ENCODE data around the gene TMEM255B.

TMEM255B gene

DNA sequence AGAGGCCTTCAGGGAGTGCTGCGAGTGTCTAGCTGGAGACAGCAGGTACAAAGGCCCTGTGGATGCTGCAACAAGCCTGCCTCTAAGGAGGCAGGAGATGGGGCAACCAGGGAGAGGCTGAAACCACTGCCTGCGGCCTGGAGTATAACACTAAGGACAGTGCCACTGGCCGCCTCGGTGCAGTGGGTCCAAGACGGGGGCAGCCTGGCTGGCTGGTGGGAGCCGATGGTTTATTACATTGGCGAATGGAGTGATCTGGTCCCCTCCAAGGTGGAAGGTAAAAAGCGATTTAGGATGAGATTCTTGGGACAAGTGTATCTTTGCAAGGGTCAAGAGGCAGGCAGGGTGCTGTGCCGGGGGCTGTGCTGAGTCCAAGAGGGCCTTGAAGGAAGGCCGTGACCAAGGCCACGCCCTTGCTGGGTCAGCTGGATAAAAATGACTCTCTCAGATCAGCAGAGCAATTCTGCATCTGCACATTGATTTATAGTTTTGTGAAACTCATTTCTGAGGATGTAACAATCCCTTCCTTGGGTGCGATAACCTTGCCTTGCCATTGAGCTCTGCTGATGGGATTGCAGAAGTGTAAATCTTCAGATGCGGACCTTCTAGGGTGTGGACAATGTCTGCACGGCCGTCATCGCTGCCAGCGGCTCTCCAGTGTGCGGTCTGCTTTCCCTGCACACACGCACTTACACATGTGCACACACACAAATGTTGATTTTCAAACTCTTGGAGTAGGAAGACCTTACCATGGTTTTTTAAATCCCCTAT lies 6.0 kb downstream of the TMEM255B start:
- no peaks in the 10 kb centered on the region for H3K36me3 ChIP-seq (ENCODE audit: insufficient read depth, low read length)
- H3K4me1 ChIP-seq (ENCODE audit: insufficient read depth, low read length): peaks cover under 1% of the 10 kb centered on the region
- no peaks in the 10 kb centered on the region for H3K9me3 ChIP-seq (ENCODE audit: low read length)
- H3K4me3 ChIP-seq (ENCODE audit: low read depth in 1 of 2, low read length in 2 of 2): no peak overlapping the region
- no peak overlapping the region for H3K9ac ChIP-seq (ENCODE audit: low read length)
- peaks cover 10 to 16% of the 10 kb centered on the region in 2 donors for H3K27me3 ChIP-seq (ENCODE audit: control insufficient read depth in 1 of 2, insufficient read depth in 2 of 2, low read length in 2 of 2)
- H3K27ac ChIP-seq (ENCODE audit: low read depth, low read length): no peak overlapping the region

- Histone ChIP-seq H3K4me1 (ENCODE audit: insufficient read depth, low read length) (no peaks in the 10 kb centered on the region), H3K9me3 (ENCODE audit: low read length) (no peaks in the 10 kb centered on the region), H3K27ac (ENCODE audit: low read depth, low read length) (no peak overlapping the region), H3K4me3 (ENCODE audit: low read depth in 1 of 2, low read length in 2 of 2) (no peak overlapping the region), H3K36me3 (ENCODE audit: insufficient read depth, low read length) (no peaks in the 10 kb centered on the region), H3K27me3 (ENCODE audit: control insufficient read depth in 1 of 2, insufficient read depth in 2 of 2, low read length in 2 of 2) (peaks cover 7 to 14% of the 10 kb centered on the region in 2 donors), H3K9ac (ENCODE audit: low read length) (no peak overlapping the region)
Observed at GRCh38 chr13:113765564-113765910, 6.5 kb downstream of the TMEM255B start.

GRCh38 chr13:113766035-113766800 lies 7.2 kb downstream of the TMEM255B start:
- no peak overlapping the region for H3K4me3 ChIP-seq (ENCODE audit: low read depth in 1 of 2, low read length in 2 of 2)
- no peaks in the 10 kb centered on the region for H3K9me3 ChIP-seq (ENCODE audit: low read length)
- no peaks in the 10 kb centered on the region for H3K4me1 ChIP-seq (ENCODE audit: insufficient read depth, low read length)
- no peaks in the 10 kb centered on the region for H3K36me3 ChIP-seq (ENCODE audit: insufficient read depth, low read length)
- H3K9ac ChIP-seq (ENCODE audit: low read length): no peak overlapping the region
- no peak overlapping the region for H3K27ac ChIP-seq (ENCODE audit: low read depth, low read length)
- peaks cover under 1 to 7% of the 10 kb centered on the region in 2 donors for H3K27me3 ChIP-seq (ENCODE audit: control insufficient read depth in 1 of 2, insufficient read depth in 2 of 2, low read length in 2 of 2)

GRCh38 chr13:113767366-113767765 lies 8.3 kb downstream of the TMEM255B start:
- Histone ChIP-seq H3K9me3 (ENCODE audit: low read length) (no peaks in the 10 kb centered on the region), H3K4me1 (ENCODE audit: insufficient read depth, low read length) (no peaks in the 10 kb centered on the region), H3K27me3 (ENCODE audit: control insufficient read depth in 1 of 2, insufficient read depth in 2 of 2, low read length in 2 of 2) (no peaks in the 10 kb centered on the region), H3K9ac (ENCODE audit: low read length) (no peak overlapping the region), H3K27ac (ENCODE audit: low read depth, low read length) (no peak overlapping the region), H3K4me3 (ENCODE audit: low read depth in 1 of 2, low read length in 2 of 2) (no peak overlapping the region), H3K36me3 (ENCODE audit: insufficient read depth, low read length) (no peaks in the 10 kb centered on the region)

DNA sequence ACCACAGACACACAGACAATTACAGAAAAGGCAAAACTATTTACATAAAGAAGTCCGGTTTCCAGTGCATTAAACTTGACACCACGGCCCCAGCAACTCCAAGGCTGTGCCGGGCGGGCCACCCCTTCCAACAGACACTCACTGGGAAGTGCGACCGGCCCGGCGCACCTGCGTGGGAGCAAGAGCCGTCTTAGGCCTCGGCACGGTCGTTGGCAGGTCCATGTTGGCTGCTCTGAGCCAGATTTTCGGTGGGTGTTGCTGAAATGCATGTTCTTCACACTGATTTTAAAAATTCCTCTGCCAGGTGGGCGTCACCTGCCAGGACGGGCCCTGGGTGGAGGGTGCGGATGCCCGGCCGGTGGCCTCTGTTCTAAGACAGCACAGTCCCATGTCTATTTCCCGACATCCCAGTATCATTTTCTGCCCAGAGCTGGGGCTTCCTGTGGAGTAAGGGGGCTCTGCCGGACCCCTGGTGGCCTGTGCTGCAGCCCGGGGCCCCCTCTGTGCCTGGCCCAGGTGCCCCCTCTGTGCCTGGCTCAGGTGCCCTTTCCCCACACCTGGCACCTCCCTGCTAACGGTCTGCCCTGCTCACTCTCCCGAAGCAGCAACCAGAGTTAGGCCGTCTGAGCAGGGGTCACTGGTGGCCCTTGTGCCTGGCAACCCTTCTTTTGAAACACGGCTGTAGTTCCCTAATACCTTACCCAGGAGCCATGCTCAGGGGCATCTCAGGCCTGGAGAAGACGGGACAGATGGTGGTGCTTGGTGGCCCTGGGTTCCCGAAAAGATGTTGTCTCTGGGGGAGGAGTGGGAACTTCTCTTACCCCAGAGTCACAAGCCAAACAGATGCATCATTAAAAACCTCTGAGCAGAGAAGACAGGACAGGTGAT lies 9.2 kb downstream of the TMEM255B start:
- Histone ChIP-seq H3K27me3 (ENCODE audit: control insufficient read depth in 1 of 2, insufficient read depth in 2 of 2, low read length in 2 of 2) (no peaks in the 10 kb centered on the region), H3K9ac (ENCODE audit: low read length) (no peak overlapping the region), H3K36me3 (ENCODE audit: insufficient read depth, low read length) (no peaks in the 10 kb centered on the region), H3K27ac (ENCODE audit: low read depth, low read length) (no peak overlapping the region), H3K4me3 (ENCODE audit: low read depth in 1 of 2, low read length in 2 of 2) (no peak overlapping the region), H3K9me3 (ENCODE audit: low read length) (no peaks in the 10 kb centered on the region), H3K4me1 (ENCODE audit: insufficient read depth, low read length) (no peaks in the 10 kb centered on the region)

DNA sequence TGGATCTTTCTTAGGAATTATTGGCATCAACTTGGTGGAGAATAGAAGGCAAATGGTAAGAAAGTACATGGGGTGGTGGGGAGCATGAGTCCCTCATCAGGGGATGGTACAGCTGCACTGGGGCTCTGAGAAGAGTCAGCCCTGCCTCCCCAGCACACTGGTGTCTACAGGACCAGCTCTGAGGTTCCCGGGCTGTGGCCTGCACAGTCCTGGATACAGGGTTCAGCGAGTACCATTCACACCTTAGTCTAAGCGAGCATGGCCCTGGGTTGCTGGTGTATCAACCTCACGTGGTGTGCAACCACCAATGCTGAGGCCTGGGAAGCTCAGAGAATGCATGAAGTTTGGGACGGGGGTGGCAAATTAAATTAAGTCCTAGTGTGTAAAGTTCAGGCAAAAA lies 10.1 kb downstream of the TMEM255B start:
- Histone ChIP-seq H3K36me3 (ENCODE audit: insufficient read depth, low read length) (no peaks in the 10 kb centered on the region), H3K4me3 (ENCODE audit: low read depth in 1 of 2, low read length in 2 of 2) (no peak overlapping the region), H3K27ac (ENCODE audit: low read depth, low read length) (no peak overlapping the region), H3K27me3 (ENCODE audit: control insufficient read depth in 1 of 2, insufficient read depth in 2 of 2, low read length in 2 of 2) (no peaks in the 10 kb centered on the region), H3K9me3 (ENCODE audit: low read length) (no peaks in the 10 kb centered on the region), H3K4me1 (ENCODE audit: insufficient read depth, low read length) (no peaks in the 10 kb centered on the region), H3K9ac (ENCODE audit: low read length) (no peak overlapping the region)

DNA sequence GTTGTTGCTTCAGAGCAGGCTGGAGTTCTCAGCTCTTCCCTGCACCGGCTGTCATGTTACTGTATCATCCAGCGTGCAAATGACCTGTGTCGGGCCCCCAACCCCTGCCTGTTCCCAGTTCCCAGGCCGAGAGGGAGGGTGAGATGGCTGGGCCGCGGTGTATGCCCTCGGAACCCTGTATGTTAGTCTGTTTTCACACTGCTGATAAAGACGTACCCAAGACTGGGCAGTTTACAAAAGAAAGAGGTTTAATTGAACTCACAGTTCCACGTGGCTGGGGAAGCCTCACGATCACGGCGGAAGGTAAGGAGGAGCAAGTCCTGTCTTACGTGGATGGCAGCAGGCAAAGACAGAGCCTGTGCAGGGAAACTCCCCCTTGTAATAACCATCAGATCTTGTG lies 10.9 kb downstream of the TMEM255B start:
- no peak overlapping the region for H3K9ac ChIP-seq (ENCODE audit: low read length)
- H3K4me1 ChIP-seq (ENCODE audit: insufficient read depth, low read length): no peaks in the 10 kb centered on the region
- no peaks in the 10 kb centered on the region for H3K36me3 ChIP-seq (ENCODE audit: insufficient read depth, low read length)
- no peak overlapping the region for H3K4me3 ChIP-seq (ENCODE audit: low read depth in 1 of 2, low read length in 2 of 2)
- H3K27ac ChIP-seq (ENCODE audit: low read depth, low read length): no peak overlapping the region
- no peaks in the 10 kb centered on the region for H3K27me3 ChIP-seq (ENCODE audit: control insufficient read depth in 1 of 2, insufficient read depth in 2 of 2, low read length in 2 of 2)
- no peaks in the 10 kb centered on the region for H3K9me3 ChIP-seq (ENCODE audit: low read length)

- Histone ChIP-seq H3K4me3 (ENCODE audit: low read depth in 1 of 2, low read length in 2 of 2) (no peak overlapping the region), H3K9me3 (ENCODE audit: low read length) (no peaks in the 10 kb centered on the region), H3K27me3 (ENCODE audit: control insufficient read depth in 1 of 2, insufficient read depth in 2 of 2, low read length in 2 of 2) (peaks cover 0 to 3% of the 10 kb centered on the region in 2 donors), H3K9ac (ENCODE audit: low read length) (no peak overlapping the region), H3K36me3 (ENCODE audit: insufficient read depth, low read length) (no peaks in the 10 kb centered on the region), H3K4me1 (ENCODE audit: insufficient read depth, low read length) (no peaks in the 10 kb centered on the region), H3K27ac (ENCODE audit: low read depth, low read length) (no peak overlapping the region)
Observed at GRCh38 chr13:113770441-113770840, 11.4 kb downstream of the TMEM255B start.

DNA sequence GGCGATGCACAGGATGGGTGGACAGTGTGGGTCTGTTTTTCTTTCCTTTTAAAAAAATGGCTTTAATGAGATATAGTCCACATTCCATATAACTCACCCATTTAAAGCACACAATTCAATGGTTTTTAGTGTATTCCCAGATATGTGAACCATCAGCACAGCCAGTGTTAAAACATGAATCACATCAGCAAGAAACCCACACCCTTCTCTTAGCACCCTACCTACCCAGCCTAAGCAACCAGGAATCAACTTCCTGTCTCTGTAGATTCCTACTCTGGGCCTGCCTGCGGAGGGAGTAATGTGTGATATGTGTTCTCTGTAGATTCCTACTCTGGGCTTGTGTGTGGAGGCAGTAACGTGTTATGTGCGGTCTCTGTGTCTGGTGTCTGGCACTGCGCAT lies 11.9 kb downstream of the TMEM255B start:
- Histone ChIP-seq H3K9ac (ENCODE audit: low read length) (no peak overlapping the region), H3K27ac (ENCODE audit: low read depth, low read length) (no peak overlapping the region), H3K27me3 (ENCODE audit: control insufficient read depth in 1 of 2, insufficient read depth in 2 of 2, low read length in 2 of 2) (peaks cover 0 to 8% of the 10 kb centered on the region in 2 donors), H3K36me3 (ENCODE audit: insufficient read depth, low read length) (no peaks in the 10 kb centered on the region), H3K4me1 (ENCODE audit: insufficient read depth, low read length) (no peaks in the 10 kb centered on the region), H3K9me3 (ENCODE audit: low read length) (no peaks in the 10 kb centered on the region), H3K4me3 (ENCODE audit: low read depth in 1 of 2, low read length in 2 of 2) (no peak overlapping the region)

DNA sequence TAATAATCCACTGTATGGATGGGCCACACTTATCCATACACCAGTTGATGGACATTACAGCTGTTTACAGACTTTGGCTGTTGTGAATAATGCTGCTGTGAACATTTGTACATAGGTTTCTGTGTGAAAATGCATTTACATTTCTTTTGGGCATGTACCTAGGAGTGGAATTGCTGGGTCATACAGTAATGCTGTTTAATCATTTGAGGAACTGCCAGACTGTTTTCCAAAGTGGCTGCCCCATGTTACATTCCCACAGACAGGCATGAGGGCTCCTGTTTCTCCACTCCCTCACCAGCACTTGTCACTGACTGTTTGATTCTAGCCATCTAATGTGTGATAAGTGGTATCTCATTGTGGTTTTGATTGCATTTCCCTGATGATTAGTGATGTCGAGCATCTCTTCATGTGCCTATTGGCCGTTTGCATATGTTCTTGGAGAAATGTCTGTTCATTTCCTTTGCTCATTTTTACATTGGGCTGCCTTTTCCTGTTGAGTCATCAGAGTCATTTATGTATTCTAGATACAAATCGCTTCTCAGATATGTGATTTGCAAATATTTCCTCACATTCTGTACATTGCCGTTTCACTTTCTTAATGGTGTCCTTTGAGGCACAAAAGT lies 12.8 kb downstream of the TMEM255B start:
- H3K9ac ChIP-seq (ENCODE audit: low read length): no peak overlapping the region

More for the DNA sequence above, 12.8 kb downstream of the TMEM255B start:
- Histone ChIP-seq H3K4me1 (ENCODE audit: insufficient read depth, low read length) (no peaks in the 10 kb centered on the region), H3K4me3 (ENCODE audit: low read depth in 1 of 2, low read length in 2 of 2) (no peak overlapping the region), H3K36me3 (ENCODE audit: insufficient read depth, low read length) (no peaks in the 10 kb centered on the region), H3K27ac (ENCODE audit: low read depth, low read length) (no peak overlapping the region), H3K27me3 (ENCODE audit: control insufficient read depth in 1 of 2, insufficient read depth in 2 of 2, low read length in 2 of 2) (peaks cover 0 to 16% of the 10 kb centered on the region in 2 donors), H3K9me3 (ENCODE audit: low read length) (no peaks in the 10 kb centered on the region)
